GM12801 (cell line): ENCODE measurements around the gene PGM2L1.

Source experiments
- CTCF ChIP-seq: IDR thresholded peaks from one replicate; pipeline ENCODE4 v1.5.1; 2011; ENCODE audit warnings: control low read depth; ENCODE audit not compliant: insufficient read length; ENCODE audit errors: extremely low read depth

The PGM2L1 gene

GRCh38 chr11:74417379-74417804, 19.2 kb upstream of the PGM2L1 start:
- TF ChIP-seq CTCF = no peak

GRCh38 chr11:74412733-74413359, 14.6 kb upstream of the PGM2L1 start:
- no peak for TF ChIP-seq CTCF

GRCh38 chr11:74412321-74412720, 14.1 kb upstream of the PGM2L1 start:
- TF ChIP-seq CTCF = no peak

GRCh38 chr11:74409633-74410032, 11.4 kb upstream of the PGM2L1 start:
- TF ChIP-seq CTCF = no peak

- no peak for TF ChIP-seq CTCF
These were observed 5.5 kb upstream of the PGM2L1 start for GRCh38 chr11:74403607-74404321.

- TF ChIP-seq CTCF = no peak
These were observed 2.4 kb upstream of the PGM2L1 start for GRCh38 chr11:74400606-74401005.

GRCh38 chr11:74397501-74398243, 561 bp downstream of the PGM2L1 start:
- TF ChIP-seq CTCF = no peak
